H1 (cell line): ENCODE results near the gene CD46.
"Not testable (repeated sequence)": the region's sequence is repeated elsewhere in the genome, so short reads cannot be mapped to it uniquely, and the experiment has no call there.

Experiments
- CHD2 ChIP-seq: IDR thresholded peaks from 2 replicates; pipeline ENCODE4 v1.6.1; 2012; ENCODE audit warnings: low read length, improper control_type of control experiment
- POLR2A ChIP-seq, 2 experiments: IDR thresholded peaks; 1 replicate in 1 of 2; 2 replicates in 1 of 2; pipeline ENCODE4 v1.6.1; 2011; ENCODE audit warnings: low read depth in 2 of 2, low read length in 2 of 2, mild to moderate bottlenecking in 2 of 2; ENCODE audit errors: control extremely low read depth in 1 of 2

DNA sequence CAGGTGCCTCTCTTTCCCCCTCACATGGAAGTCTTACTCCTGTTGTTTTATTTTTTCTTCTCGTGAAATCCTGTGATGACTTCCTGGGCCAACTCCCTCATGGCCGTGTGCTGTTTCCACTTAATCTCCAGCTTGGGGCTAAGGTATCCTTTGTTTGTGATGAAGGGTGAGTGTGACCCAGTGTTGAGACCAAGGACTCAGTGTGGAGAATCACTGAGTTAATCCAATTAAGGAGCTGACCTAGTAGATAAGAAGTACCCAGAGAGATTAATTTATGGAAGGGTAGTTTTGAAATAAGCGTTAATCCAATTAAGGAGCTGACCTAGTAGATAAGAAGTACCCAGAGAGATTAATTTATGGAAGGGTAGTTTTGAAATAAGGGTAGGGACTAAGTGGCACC, 39.2 kb upstream of the CD46 start:
- not testable (repeated sequence) for TF ChIP-seq CHD2; POLR2A (IDR thresholded peaks at IDR 0.05; ENCODE audit: control extremely low read depth in 1 of 2, low read depth in 2 of 2, low read length in 2 of 2)
